ENCODE measurements around the gene RXFP3. TPM values are rescaled to one million over a fixed set of nuclear protein-coding genes. Genes with fewer than 3 reads are reported as not detected.

Gene RXFP3
- total RNA-seq, 1 donor from 2014 or later = not detected

- FAIRE-seq = no peak
- TF ChIP-seq, protein P1, sequence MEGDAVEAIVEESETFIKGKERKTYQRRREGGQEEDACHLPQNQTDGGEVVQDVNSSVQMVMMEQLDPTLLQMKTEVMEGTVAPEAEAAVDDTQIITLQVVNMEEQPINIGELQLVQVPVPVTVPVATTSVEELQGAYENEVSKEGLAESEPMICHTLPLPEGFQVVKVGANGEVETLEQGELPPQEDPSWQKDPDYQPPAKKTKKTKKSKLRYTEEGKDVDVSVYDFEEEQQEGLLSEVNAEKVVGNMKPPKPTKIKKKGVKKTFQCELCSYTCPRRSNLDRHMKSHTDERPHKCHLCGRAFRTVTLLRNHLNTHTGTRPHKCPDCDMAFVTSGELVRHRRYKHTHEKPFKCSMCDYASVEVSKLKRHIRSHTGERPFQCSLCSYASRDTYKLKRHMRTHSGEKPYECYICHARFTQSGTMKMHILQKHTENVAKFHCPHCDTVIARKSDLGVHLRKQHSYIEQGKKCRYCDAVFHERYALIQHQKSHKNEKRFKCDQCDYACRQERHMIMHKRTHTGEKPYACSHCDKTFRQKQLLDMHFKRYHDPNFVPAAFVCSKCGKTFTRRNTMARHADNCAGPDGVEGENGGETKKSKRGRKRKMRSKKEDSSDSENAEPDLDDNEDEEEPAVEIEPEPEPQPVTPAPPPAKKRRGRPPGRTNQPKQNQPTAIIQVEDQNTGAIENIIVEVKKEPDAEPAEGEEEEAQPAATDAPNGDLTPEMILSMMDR (IDR thresholded peaks at IDR 0.05; ENCODE audit: insufficient read depth, low read length, severe bottlenecking) = no peak
These were observed 30.6 kb downstream of the RXFP3 start for GRCh38 chr5:33966805-33967204.

GRCh38 chr5:33968211-33969005 lies 32.2 kb downstream of the RXFP3 start:
- no peak for FAIRE-seq
- peak; percentile 10 for DNase-seq (ENCODE audit: low read depth)

More at GRCh38 chr5:33966805-33967204, 30.6 kb downstream of the RXFP3 start:
- DNase-seq (ENCODE audit: low read depth) = no peak
- Histone ChIP-seq H3K4me3 (ENCODE audit: low read depth, low read length) (no peak overlapping the region), H3K27me3 (ENCODE audit: control insufficient read depth, insufficient read depth, low read length) (no peaks in the 10 kb centered on the region), H3K36me3 (ENCODE audit: control insufficient read depth, insufficient read depth, low read length) (no peaks in the 10 kb centered on the region)

DNA sequence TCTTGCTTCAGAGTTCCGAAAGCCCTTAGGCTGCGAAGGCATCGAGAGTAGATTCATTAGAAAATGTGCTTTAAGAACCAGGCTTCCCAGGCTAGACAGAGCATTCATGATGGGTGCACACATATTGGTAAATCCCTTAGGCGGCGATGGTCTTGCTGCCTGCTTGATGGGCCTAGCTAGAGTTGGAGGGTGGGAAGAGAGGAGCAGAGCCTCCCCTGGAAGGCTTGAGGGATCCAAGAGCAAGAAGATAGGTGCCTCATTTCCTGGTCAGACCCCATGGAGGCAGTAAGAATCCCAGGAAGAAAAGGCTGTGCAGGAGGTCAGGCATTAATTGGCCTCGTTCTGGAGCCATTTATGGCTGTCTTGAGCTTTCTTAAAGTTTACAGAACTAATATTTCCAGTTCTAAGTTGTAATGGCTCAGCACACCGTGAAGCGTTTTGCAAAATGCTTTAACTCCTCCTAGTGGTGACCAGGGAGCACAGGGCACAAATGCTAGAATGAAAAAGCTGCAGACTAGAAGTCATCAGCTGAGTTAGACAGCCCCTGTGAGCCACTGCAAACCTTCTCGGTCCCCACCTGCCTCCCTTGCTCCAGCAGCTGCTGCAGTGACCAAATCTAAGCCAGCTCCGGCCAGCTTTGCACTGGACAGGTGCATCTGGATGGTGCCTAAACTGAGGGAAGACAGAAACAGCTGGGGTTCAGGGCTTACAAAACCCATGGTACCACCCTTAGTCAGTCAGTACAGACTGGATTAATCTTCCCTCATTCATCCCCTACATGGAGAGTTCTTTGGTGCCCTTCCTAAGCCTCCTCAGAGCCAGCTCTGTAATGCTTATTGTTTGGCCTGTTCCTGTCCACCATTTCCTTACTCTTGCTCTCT lies 33.6 kb downstream of the RXFP3 start:
- H3K27me3 ChIP-seq (ENCODE audit: control insufficient read depth, insufficient read depth, low read length) = no peaks in the 10 kb centered on the region
- peak; percentile 38 for DNase-seq (ENCODE audit: low read depth)
- no peaks in the 10 kb centered on the region for H3K36me3 ChIP-seq (ENCODE audit: control insufficient read depth, insufficient read depth, low read length)
- no peak overlapping the region for H3K4me3 ChIP-seq (ENCODE audit: low read depth, low read length)
- FAIRE-seq = no peak
- TF ChIP-seq, protein P1 (IDR thresholded peaks at IDR 0.05; ENCODE audit: insufficient read depth, low read length, severe bottlenecking) = peak; percentile 66

More at GRCh38 chr5:33968211-33969005, 32.2 kb downstream of the RXFP3 start:
- Histone ChIP-seq H3K4me3 (ENCODE audit: low read depth, low read length) (no peak overlapping the region), H3K27me3 (ENCODE audit: control insufficient read depth, insufficient read depth, low read length) (no peaks in the 10 kb centered on the region), H3K36me3 (ENCODE audit: control insufficient read depth, insufficient read depth, low read length) (no peaks in the 10 kb centered on the region)
- TF ChIP-seq, protein P1 (IDR thresholded peaks at IDR 0.05; ENCODE audit: insufficient read depth, low read length, severe bottlenecking) = no peak

DNA sequence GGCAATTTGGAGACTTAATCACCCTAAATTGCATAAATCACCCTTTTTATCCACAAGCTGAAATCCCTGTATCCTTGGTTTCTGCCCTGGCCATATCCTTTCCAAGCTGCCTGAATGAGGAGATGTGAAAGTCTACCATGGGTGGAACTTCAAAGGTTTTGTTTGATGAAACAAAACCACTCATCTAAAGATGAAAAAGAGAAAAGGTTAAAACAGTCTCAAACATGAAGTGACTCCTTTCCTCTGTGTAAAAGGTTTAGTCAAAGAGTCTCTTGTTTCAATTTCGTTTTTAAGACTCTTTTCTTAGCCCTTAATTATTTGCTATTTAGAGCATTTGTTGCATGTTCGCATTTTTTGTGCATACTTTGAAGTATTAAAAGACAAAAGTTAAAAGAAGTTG lies 37.1 kb downstream of the RXFP3 start:
- DNase-seq (ENCODE audit: low read depth) (no peak), FAIRE-seq (no peak)
- Histone ChIP-seq H3K4me3 (ENCODE audit: low read depth, low read length) (no peak overlapping the region), H3K36me3 (ENCODE audit: control insufficient read depth, insufficient read depth, low read length) (no peaks in the 10 kb centered on the region), H3K27me3 (ENCODE audit: control insufficient read depth, insufficient read depth, low read length) (peaks cover 2% of the 10 kb centered on the region)
- TF ChIP-seq, protein P1 (IDR thresholded peaks at IDR 0.05; ENCODE audit: insufficient read depth, low read length, severe bottlenecking) = no peak

DNA sequence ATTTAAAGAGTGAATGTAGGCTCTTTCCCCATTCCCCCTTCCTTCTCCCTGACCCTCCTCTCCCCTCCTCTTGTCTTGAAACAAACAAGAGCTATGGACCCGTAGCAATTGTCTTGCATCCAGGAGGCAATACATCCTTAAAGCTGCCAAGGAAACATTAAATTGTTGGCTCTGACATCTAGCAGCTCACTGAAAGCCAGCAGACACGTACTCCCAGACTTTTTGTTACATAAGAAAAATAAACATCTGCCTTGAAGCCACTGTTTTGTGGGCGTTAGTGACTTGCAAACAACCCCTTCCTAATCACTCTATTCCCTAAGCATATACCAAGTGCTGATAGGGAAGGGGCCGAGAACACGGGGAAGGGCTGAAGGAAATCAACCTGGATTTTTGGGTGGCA lies 39.7 kb downstream of the RXFP3 start:
- no peak for DNase-seq (ENCODE audit: low read depth)
- H3K27me3 ChIP-seq (ENCODE audit: control insufficient read depth, insufficient read depth, low read length) = peaks cover 2% of the 10 kb centered on the region
- no peak for FAIRE-seq
- no peak overlapping the region for H3K4me3 ChIP-seq (ENCODE audit: low read depth, low read length)
- H3K36me3 ChIP-seq (ENCODE audit: control insufficient read depth, insufficient read depth, low read length) = no peaks in the 10 kb centered on the region
- TF ChIP-seq, protein P1 (IDR thresholded peaks at IDR 0.05; ENCODE audit: insufficient read depth, low read length, severe bottlenecking) = no peak

Data from bronchial epithelial cell (primary cell).